GM19351 (cell line): ENCODE measurements around the gene MSX1.

Experiments
- ATAC-seq: cut with Tn5 transposase; IDR thresholded peaks from one replicate; pipeline ENCODE4 v1.9.1; 2021; ENCODE audit warnings: mild to moderate bottlenecking, moderate library complexity; ENCODE audit not compliant: unreplicated experiment

Gene MSX1

GRCh38 chr4:4868040-4868757, 8.7 kb downstream of the MSX1 start:
- no peak for ATAC-seq

- no peak for ATAC-seq
Measured at GRCh38 chr4:4868758-4869723, 9.6 kb downstream of the MSX1 start.

- no peak for ATAC-seq
Measured at GRCh38 chr4:4869731-4870571, 10.5 kb downstream of the MSX1 start.

- ATAC-seq, result no peak
Measured at GRCh38 chr4:4870576-4871241, 11.2 kb downstream of the MSX1 start.

- no peak for ATAC-seq
Measured at GRCh38 chr4:4871242-4871572, 11.7 kb downstream of the MSX1 start.

- no peak for ATAC-seq
Measured at GRCh38 chr4:4871573-4872313, 12.3 kb downstream of the MSX1 start.

GRCh38 chr4:4872314-4872903, 12.9 kb downstream of the MSX1 start:
- ATAC-seq, result no peak

- no peak for ATAC-seq
Measured at GRCh38 chr4:4873203-4873602, 13.7 kb downstream of the MSX1 start.

GRCh38 chr4:4874254-4874653, 14.8 kb downstream of the MSX1 start:
- no peak for ATAC-seq

GRCh38 chr4:4875147-4875546, 15.7 kb downstream of the MSX1 start:
- ATAC-seq, result no peak

- ATAC-seq, result no peak
Measured at GRCh38 chr4:4875611-4876010, 16.1 kb downstream of the MSX1 start.

GRCh38 chr4:4876945-4877661, 17.6 kb downstream of the MSX1 start:
- no peak for ATAC-seq

GRCh38 chr4:4880492-4880891, 21.0 kb downstream of the MSX1 start:
- ATAC-seq, result no peak

- ATAC-seq, result no peak
Measured at GRCh38 chr4:4881432-4881831, 22.0 kb downstream of the MSX1 start.

- ATAC-seq, result no peak
Measured at GRCh38 chr4:4884611-4885010, 25.1 kb downstream of the MSX1 start.

- no peak for ATAC-seq
Measured at GRCh38 chr4:4887426-4887825, 28.0 kb downstream of the MSX1 start.

GRCh38 chr4:4888695-4889094, 29.2 kb downstream of the MSX1 start:
- ATAC-seq, result no peak

GRCh38 chr4:4889781-4890180, 30.3 kb downstream of the MSX1 start:
- ATAC-seq, result no peak
